Activated T-helper 1 cell treated with anti-CD3 and anti-CD28 coated beads, Interleukin-12 subunit alpha, Interleukin-12 subunit beta, Interleukin-2, Interleukin-4 antibody, amounts not matched to agents 30 ng/mL and 10 ng/mL and 1 ng/mL, durations not matched to agents 14 hours and 24 hours and 36 hours (primary cell): Measurements from ENCODE around the gene C1QB. TPM values are rescaled to one million over a fixed set of nuclear protein-coding genes. Genes with fewer than 3 reads are reported as not detected.
"Not testable (repeated sequence)": the region's sequence is repeated elsewhere in the genome, so short reads cannot be mapped to it uniquely, and the experiment has no call there.

Source experiments
- DNase-seq: peaks from one replicate; pipeline ENCODE4 v3.0.0; 2021; ENCODE audit warnings: low spot score
- H3K27ac Mint-ChIP-seq: one replicate; pipeline ENCODE4 v1.8.0; 2021; ENCODE audit warnings: mild to moderate bottlenecking, mixed read lengths
- H3K27me3 Mint-ChIP-seq: one replicate; pipeline ENCODE4 v1.8.0; 2022; ENCODE audit warnings: mild to moderate bottlenecking, moderate library complexity, mixed read lengths; ENCODE audit not compliant: insufficient read depth
- H3K36me3 Mint-ChIP-seq: one replicate; pipeline ENCODE4 v1.8.0; 2021; ENCODE audit warnings: low read depth, mixed read lengths
- H3K4me1 Mint-ChIP-seq: one replicate; pipeline ENCODE4 v1.8.0; 2021; ENCODE audit warnings: low read depth, mixed read lengths
- H3K4me3 Mint-ChIP-seq: one replicate; pipeline ENCODE4 v1.8.0; 2021; ENCODE audit warnings: mild to moderate bottlenecking, moderate library complexity, mixed read lengths
- H3K9me3 Mint-ChIP-seq: one replicate; pipeline ENCODE4 v1.8.0; 2021; ENCODE audit warnings: mixed read lengths
- intact Hi-C: fragments of 100-400 bp; cut with micrococcal nuclease; formaldehyde crosslinking; loops from one replicate; pipeline ENCODE4 v1.15.1; 2024
- total RNA-seq: library from RNA; stranded (reverse); gene quantifications from 2 replicates; pipeline ENCODE4 v1.2.3, GENCODE V29; 2022

The C1QB gene
- total RNA-seq, 1 donor from 2014 or later: not detected

- no peak overlapping the region for H3K4me3 Mint-ChIP-seq
- no peaks in the 10 kb centered on the region for H3K36me3 Mint-ChIP-seq
- H3K27me3 Mint-ChIP-seq: peaks cover 5% of the 10 kb centered on the region
- intact Hi-C loops: no loop called here
- H3K27ac Mint-ChIP-seq: no peak overlapping the region
- DNase-seq: no peak
- no peaks in the 10 kb centered on the region for H3K4me1 Mint-ChIP-seq
- no peaks in the 10 kb centered on the region for H3K9me3 Mint-ChIP-seq
Observed at GRCh38 chr1:22660716-22661241, 7.7 kb downstream of the C1QB start.

- H3K27ac Mint-ChIP-seq: no peak overlapping the region
- H3K9me3 Mint-ChIP-seq: no peaks in the 10 kb centered on the region
- DNase-seq: no peak
- H3K36me3 Mint-ChIP-seq: no peaks in the 10 kb centered on the region
- intact Hi-C loops: no loop called here
- no peaks in the 10 kb centered on the region for H3K4me1 Mint-ChIP-seq
- H3K27me3 Mint-ChIP-seq: peaks cover 5% of the 10 kb centered on the region
- no peak overlapping the region for H3K4me3 Mint-ChIP-seq
Observed at GRCh38 chr1:22661880-22662279, 8.8 kb downstream of the C1QB start.

GRCh38 chr1:22662318-22662717 is 9.3 kb downstream of the C1QB start:
- intact Hi-C loops: no loop called here
- peaks cover 3% of the 10 kb centered on the region for H3K27me3 Mint-ChIP-seq
- no peak overlapping the region for H3K27ac Mint-ChIP-seq
- H3K36me3 Mint-ChIP-seq: no peaks in the 10 kb centered on the region
- DNase-seq: no peak
- H3K9me3 Mint-ChIP-seq: no peaks in the 10 kb centered on the region
- H3K4me3 Mint-ChIP-seq: no peak overlapping the region
- H3K4me1 Mint-ChIP-seq: no peaks in the 10 kb centered on the region

- H3K4me1 Mint-ChIP-seq: no peaks in the 10 kb centered on the region
- intact Hi-C loops: no loop called here
Observed at GRCh38 chr1:22662986-22663408, 10.0 kb downstream of the C1QB start.

GRCh38 chr1:22665752-22666151 is 12.7 kb downstream of the C1QB start:
- Mint-ChIP-seq H3K9me3 (no peaks in the 10 kb centered on the region), H3K27me3 (no peaks in the 10 kb centered on the region), H3K4me1 (no peaks in the 10 kb centered on the region), H3K36me3 (no peaks in the 10 kb centered on the region), H3K4me3 (no peak overlapping the region), H3K27ac (no peak overlapping the region)
- no peak for DNase-seq
- intact Hi-C loops: no loop called here

More at GRCh38 chr1:22662986-22663408, 10.0 kb downstream of the C1QB start:
- Mint-ChIP-seq H3K4me3 (no peak overlapping the region), H3K27ac (no peak overlapping the region), H3K36me3 (no peaks in the 10 kb centered on the region), H3K9me3 (no peaks in the 10 kb centered on the region), H3K27me3 (peaks cover 1% of the 10 kb centered on the region)
- no peak for DNase-seq

DNA sequence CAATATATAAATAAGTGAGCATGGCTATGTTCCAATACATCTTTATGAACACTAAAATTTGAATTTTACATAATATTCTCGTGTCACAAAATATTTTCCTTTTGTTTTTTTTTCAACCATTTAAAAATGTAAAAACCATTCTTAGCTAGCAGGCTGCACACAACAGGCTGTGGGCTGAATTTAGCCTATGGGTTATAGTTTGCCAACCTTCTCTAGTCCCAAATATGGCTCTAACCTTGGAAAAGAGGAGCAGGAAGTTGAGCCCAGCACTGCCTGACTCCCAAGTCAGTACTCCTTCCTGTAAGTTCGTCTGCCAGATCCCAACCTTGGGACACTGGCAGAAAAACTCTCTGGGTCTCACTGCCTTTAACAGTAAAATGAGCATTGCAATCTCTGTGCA is 13.4 kb downstream of the C1QB start:
- intact Hi-C loops: no loop called here
- Mint-ChIP-seq H3K27me3 (peaks cover under 1% of the 10 kb centered on the region), H3K4me1 (no peaks in the 10 kb centered on the region), H3K9me3 (no peaks in the 10 kb centered on the region), H3K27ac (no peak overlapping the region), H3K4me3 (no peak overlapping the region), H3K36me3 (no peaks in the 10 kb centered on the region)
- no peak for DNase-seq

- H3K4me1 Mint-ChIP-seq, H3K36me3 Mint-ChIP-seq, intact Hi-C loops, H3K9me3 Mint-ChIP-seq, H3K27ac Mint-ChIP-seq, H3K4me3 Mint-ChIP-seq, DNase-seq: not testable (repeated sequence)
- peaks cover 11% of the 10 kb centered on the region for H3K27me3 Mint-ChIP-seq
Observed at GRCh38 chr1:22668840-22669239, 15.8 kb downstream of the C1QB start.

DNA sequence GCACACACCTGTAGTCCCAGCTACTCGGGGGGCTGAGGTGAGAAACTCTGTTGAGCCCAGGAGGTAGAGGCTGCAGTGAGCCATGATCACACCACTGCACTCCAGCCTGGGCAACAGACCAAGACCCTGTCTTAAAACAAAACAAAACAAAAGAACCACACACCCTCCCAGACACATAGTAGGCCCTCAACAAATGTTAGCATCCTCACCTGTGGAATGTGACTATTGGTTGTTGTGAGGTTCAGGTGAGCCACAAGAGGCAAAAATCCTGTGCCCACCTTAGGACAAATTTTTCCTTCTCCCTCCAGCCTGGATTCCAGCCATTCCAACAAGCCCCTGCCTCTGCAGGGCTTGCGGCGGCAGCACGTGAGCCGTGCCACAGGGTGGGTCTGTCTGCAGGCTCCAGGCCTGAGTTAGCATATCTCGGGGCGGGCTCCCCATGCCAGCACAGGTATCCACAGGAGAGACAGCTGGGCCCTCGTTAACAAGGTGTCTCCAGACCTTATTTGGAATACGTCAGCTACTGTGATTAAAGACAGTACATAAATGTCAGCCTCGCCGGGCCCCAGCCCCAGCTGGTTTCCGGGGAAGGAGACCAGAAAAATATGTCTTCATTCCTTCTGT is 17.4 kb downstream of the C1QB start:
- Mint-ChIP-seq H3K4me1 (no peaks in the 10 kb centered on the region), H3K27ac (no peak overlapping the region), H3K4me3 (no peak overlapping the region), H3K36me3 (no peaks in the 10 kb centered on the region), H3K27me3 (peaks cover 22% of the 10 kb centered on the region), H3K9me3 (no peaks in the 10 kb centered on the region)
- intact Hi-C loops: no loop called here
- DNase-seq: no peak

- H3K27me3 Mint-ChIP-seq: peaks cover 22% of the 10 kb centered on the region
- intact Hi-C loops: no loop called here
Observed at GRCh38 chr1:22671999-22672398, 19.0 kb downstream of the C1QB start.

DNA sequence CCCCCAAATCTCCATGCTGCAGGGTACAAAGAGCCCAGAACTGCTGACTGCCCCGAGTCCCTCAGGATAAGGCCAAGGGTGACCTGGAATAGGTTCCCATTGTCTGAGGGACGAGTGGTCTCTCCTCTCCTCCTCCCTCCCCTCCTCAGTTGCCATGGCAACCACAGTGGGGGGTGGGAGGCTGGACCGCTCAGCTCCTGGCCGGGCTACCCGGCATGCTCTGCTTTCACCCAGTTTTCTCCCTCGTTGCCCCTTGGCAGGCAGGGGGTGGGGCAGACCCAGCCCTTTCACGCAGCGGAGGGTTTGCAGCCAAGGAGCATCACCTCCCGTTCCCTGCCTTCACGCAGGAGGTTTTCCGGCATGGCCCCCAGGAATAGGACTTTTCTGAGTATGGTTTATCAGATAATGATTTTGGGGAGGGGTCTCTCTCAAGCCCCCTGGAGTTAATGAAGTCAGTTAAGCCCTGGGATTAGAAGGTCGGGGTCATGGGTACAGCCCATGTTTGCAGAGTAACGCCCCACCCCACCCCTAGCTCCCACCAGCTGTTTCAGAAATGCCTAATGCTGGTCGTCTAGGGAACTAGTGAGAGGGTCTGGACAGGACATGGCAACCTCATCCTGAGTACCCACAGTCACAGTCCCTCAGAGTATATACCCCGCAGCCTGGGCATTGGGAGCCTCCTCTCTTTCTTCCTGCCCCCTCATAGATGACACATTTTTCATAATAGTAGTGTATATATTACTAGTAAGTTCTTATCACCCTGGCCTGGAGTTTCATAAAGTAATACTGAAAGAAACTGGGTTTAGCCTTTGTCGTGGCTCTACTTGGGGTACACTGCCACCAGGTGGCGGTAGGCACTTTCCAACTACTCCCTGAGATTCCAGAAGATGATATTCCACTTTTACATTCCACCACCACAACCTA is 20.7 kb downstream of the C1QB start:
- no peaks in the 10 kb centered on the region for H3K36me3 Mint-ChIP-seq
- intact Hi-C loops: loop anchor here (1.0 kb wide), 1 partner anchor 253 kb away; no protein-coding TSS in a partner anchor
- no peaks in the 10 kb centered on the region for H3K4me1 Mint-ChIP-seq
- no peak for DNase-seq
- peaks cover 22% of the 10 kb centered on the region for H3K27me3 Mint-ChIP-seq
- no peak overlapping the region for H3K27ac Mint-ChIP-seq
- no peak overlapping the region for H3K4me3 Mint-ChIP-seq
- H3K9me3 Mint-ChIP-seq: no peaks in the 10 kb centered on the region

More at GRCh38 chr1:22671999-22672398, 19.0 kb downstream of the C1QB start:
- H3K4me3 Mint-ChIP-seq: no peak overlapping the region
- H3K36me3 Mint-ChIP-seq: no peaks in the 10 kb centered on the region
- no peak overlapping the region for H3K27ac Mint-ChIP-seq
- no peaks in the 10 kb centered on the region for H3K4me1 Mint-ChIP-seq
- no peaks in the 10 kb centered on the region for H3K9me3 Mint-ChIP-seq
- no peak for DNase-seq

DNA sequence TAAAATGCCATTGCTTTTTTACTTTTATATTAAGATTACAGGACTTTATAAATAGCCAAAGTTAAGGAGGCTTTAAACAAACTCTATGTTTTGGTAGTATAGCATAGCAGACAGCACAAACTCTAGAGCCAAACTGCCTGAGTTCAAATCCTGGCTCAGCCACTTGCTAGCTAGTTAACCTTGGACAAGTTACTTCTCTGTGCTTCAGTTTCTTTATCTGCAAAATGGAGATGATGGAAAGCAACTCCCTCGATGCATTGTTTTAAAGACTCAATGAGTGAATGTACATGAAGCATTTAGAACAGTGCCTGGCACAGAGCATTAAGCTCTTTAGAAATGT is 21.3 kb downstream of the C1QB start:
- H3K27ac Mint-ChIP-seq: no peak overlapping the region
- peaks cover 22% of the 10 kb centered on the region for H3K27me3 Mint-ChIP-seq
- no peaks in the 10 kb centered on the region for H3K9me3 Mint-ChIP-seq
- no peak for DNase-seq
- H3K4me3 Mint-ChIP-seq: no peak overlapping the region
- intact Hi-C loops: loop anchor here (1.0 kb wide), 1 partner anchor 254 kb away; no protein-coding TSS in a partner anchor
- no peaks in the 10 kb centered on the region for H3K36me3 Mint-ChIP-seq
- no peaks in the 10 kb centered on the region for H3K4me1 Mint-ChIP-seq

- H3K9me3 Mint-ChIP-seq, H3K36me3 Mint-ChIP-seq, DNase-seq, H3K4me3 Mint-ChIP-seq, H3K27ac Mint-ChIP-seq, intact Hi-C loops, H3K4me1 Mint-ChIP-seq: not testable (repeated sequence)
- H3K27me3 Mint-ChIP-seq: peaks cover 22% of the 10 kb centered on the region
Observed at GRCh38 chr1:22676151-22676550, 23.1 kb downstream of the C1QB start.

GRCh38 chr1:22676916-22677583 is 24.0 kb downstream of the C1QB start:
- no peaks in the 10 kb centered on the region for H3K4me1 Mint-ChIP-seq

More at GRCh38 chr1:22676916-22677583, 24.0 kb downstream of the C1QB start:
- intact Hi-C loops: no loop called here
- Mint-ChIP-seq H3K9me3 (no peaks in the 10 kb centered on the region), H3K27me3 (peaks cover 18% of the 10 kb centered on the region), H3K27ac (no peak overlapping the region), H3K4me3 (no peak overlapping the region), H3K36me3 (no peaks in the 10 kb centered on the region)
- no peak for DNase-seq
